HEK293T (cell line): ENCODE results near the gene MUCL3.

Experiments
- ARNT ChIP-seq: fragments of 450-650 bp; IDR thresholded peaks from 2 replicates; pipeline ENCODE4 v1.6.1; 2017; ENCODE audit warnings: mild to moderate bottlenecking
- BHLHE40 ChIP-seq: fragments of 450-650 bp; IDR thresholded peaks from 2 replicates; pipeline ENCODE4 v1.6.1; 2016; ENCODE audit warnings: mild to moderate bottlenecking, moderate library complexity, borderline replicate concordance
- CTBP1 ChIP-seq: fragments of 450-650 bp; IDR thresholded peaks from 2 replicates; pipeline ENCODE4 v1.6.1; 2016; ENCODE audit warnings: borderline replicate concordance
- ELF4 ChIP-seq: fragments of 450-650 bp; IDR thresholded peaks from 2 replicates; pipeline ENCODE4 v1.6.1; 2017; ENCODE audit warnings: antibody characterized with exemption
- FOXK2 ChIP-seq: fragments of 450-650 bp; IDR thresholded peaks from 2 replicates; pipeline ENCODE4 v1.6.1; 2016; ENCODE audit warnings: mild to moderate bottlenecking
- FOXM1 ChIP-seq: fragments of 450-650 bp; IDR thresholded peaks from 2 replicates; pipeline ENCODE4 v1.6.1; 2017; ENCODE audit warnings: mild to moderate bottlenecking, borderline replicate concordance
- L3MBTL2 ChIP-seq: fragments of 450-650 bp; conservative IDR thresholded peaks from 2 replicates; pipeline ENCODE4 v1.6.1; 2016; ENCODE audit warnings: mild to moderate bottlenecking
- NFRKB ChIP-seq: fragments of 450-650 bp; IDR thresholded peaks from 2 replicates; pipeline ENCODE4 v1.6.1; 2016; ENCODE audit warnings: mild to moderate bottlenecking, moderate library complexity
- SP1 ChIP-seq: fragments of 450-650 bp; IDR thresholded peaks from 2 replicates; pipeline ENCODE4 v1.6.1; 2017
- SUZ12 ChIP-seq: fragments of 450-650 bp; IDR thresholded peaks from 2 replicates; pipeline ENCODE4 v1.6.1; 2016; ENCODE audit warnings: mild to moderate bottlenecking
- TARDBP ChIP-seq: fragments of 450-650 bp; IDR thresholded peaks from 2 replicates; pipeline ENCODE4 v1.6.1; 2016
- ZNF384 ChIP-seq: fragments of 450-650 bp; IDR thresholded peaks from 2 replicates; pipeline ENCODE4 v1.6.1; 2016

GRCh38 chr6:30991891-30992290 lies 51.1 kb downstream of the MUCL3 start:
- TF ChIP-seq FOXM1 (no peak), SUZ12 (no peak), ZNF384 (no peak), FOXK2 (no peak), ARNT (no peak), NFRKB (no peak), ELF4 (no peak), BHLHE40 (no peak), SP1 (no peak), TARDBP (no peak), CTBP1 (no peak), L3MBTL2 (no peak)
